Cerebellar cortex (tissue), 1 donor: ENCODE data around the gene INPP4A.

Experiments
- DNase-seq: peaks from one replicate; pipeline ENCODE4 v3.0.0-alpha.2; 2015; ENCODE audit warnings: low spot score

Gene INPP4A

GRCh38 chr2:98565286-98565860 is 120.7 kb downstream of the INPP4A start:
- DNase-seq: no peak

GRCh38 chr2:98565941-98566340 is 121.3 kb downstream of the INPP4A start:
- no peak for DNase-seq

GRCh38 chr2:98568161-98568956 is 123.7 kb downstream of the INPP4A start:
- DNase-seq: no peak

- peak; percentile 29 for DNase-seq
These were observed 124.6 kb downstream of the INPP4A start for GRCh38 chr2:98569197-98569793.

- no peak for DNase-seq
These were observed 125.3 kb downstream of the INPP4A start for GRCh38 chr2:98569915-98570314.

GRCh38 chr2:98570356-98570755 is 125.7 kb downstream of the INPP4A start:
- DNase-seq: no peak

GRCh38 chr2:98571121-98571701 is 126.6 kb downstream of the INPP4A start:
- DNase-seq: no peak

GRCh38 chr2:98571796-98572195 is 127.1 kb downstream of the INPP4A start:
- DNase-seq: no peak

GRCh38 chr2:98572211-98572610 is 127.6 kb downstream of the INPP4A start:
- no peak for DNase-seq

GRCh38 chr2:98572676-98573075 is 128.0 kb downstream of the INPP4A start:
- no peak for DNase-seq

GRCh38 chr2:98573426-98573825 is 128.8 kb downstream of the INPP4A start:
- DNase-seq: no peak

- DNase-seq: no peak
These were observed 132.1 kb downstream of the INPP4A start for GRCh38 chr2:98576666-98577312.

GRCh38 chr2:98577313-98577712 is 132.7 kb downstream of the INPP4A start:
- DNase-seq: no peak

GRCh38 chr2:98578231-98578630 is 133.6 kb downstream of the INPP4A start:
- DNase-seq: no peak

GRCh38 chr2:98579926-98580325 is 135.3 kb downstream of the INPP4A start:
- DNase-seq: no peak

GRCh38 chr2:98580656-98581284 is 136.1 kb downstream of the INPP4A start:
- peak; percentile 56 for DNase-seq

- no peak for DNase-seq
These were observed 137.9 kb downstream of the INPP4A start for GRCh38 chr2:98582523-98582922.

GRCh38 chr2:98583276-98583675 is 138.6 kb downstream of the INPP4A start:
- no peak for DNase-seq

- DNase-seq: no peak
These were observed 139.4 kb downstream of the INPP4A start for GRCh38 chr2:98583816-98584618.

GRCh38 chr2:98585386-98585785 is 140.7 kb downstream of the INPP4A start:
- DNase-seq: no peak

- DNase-seq: no peak
These were observed 142.0 kb downstream of the INPP4A start for GRCh38 chr2:98586551-98587140.
